COLO668 (cell line): ENCODE results near the gene PDE7B.
A peak's percentile ranks its signal among the peaks of the same experiment; 100 is the strongest.
"Not testable (repeated sequence)": the region's sequence is repeated elsewhere in the genome, so short reads cannot be mapped to it uniquely, and the experiment has no call there.

Experiments used
- DNase-seq: peaks from one replicate; lab custom pipeline; 2025; ENCODE audit not compliant: unreplicated experiment; lab: John Stamatoyannopoulos, UW

Gene PDE7B

GRCh38 chr6:136102991-136103688, 251.6 kb downstream of the PDE7B start:
- DNase-seq, result no peak

GRCh38 chr6:136103763-136104311, 252.3 kb downstream of the PDE7B start:
- DNase-seq, result no peak

- DNase-seq, result no peak
Observed at GRCh38 chr6:136104556-136104955, 253.1 kb downstream of the PDE7B start.

- not testable (repeated sequence) for DNase-seq
Observed at GRCh38 chr6:136105797-136106196, 254.3 kb downstream of the PDE7B start.

GRCh38 chr6:136108361-136108945, 257.0 kb downstream of the PDE7B start:
- no peak for DNase-seq

GRCh38 chr6:136111831-136112230, 260.3 kb downstream of the PDE7B start:
- no peak for DNase-seq

- DNase-seq, result no peak
Observed at GRCh38 chr6:136112262-136112661, 260.8 kb downstream of the PDE7B start.

- DNase-seq, result peak; percentile 10
Observed at GRCh38 chr6:136113736-136114173, 262.3 kb downstream of the PDE7B start.

GRCh38 chr6:136114661-136115060, 263.2 kb downstream of the PDE7B start:
- no peak for DNase-seq

GRCh38 chr6:136115941-136116340, 264.4 kb downstream of the PDE7B start:
- DNase-seq, result no peak

GRCh38 chr6:136117081-136117480, 265.6 kb downstream of the PDE7B start:
- DNase-seq, result no peak

GRCh38 chr6:136118787-136119186, 267.3 kb downstream of the PDE7B start:
- DNase-seq, result no peak

- no peak for DNase-seq
Observed at GRCh38 chr6:136123468-136123867, 272.0 kb downstream of the PDE7B start.

- no peak for DNase-seq
Observed at GRCh38 chr6:136125585-136125984, 274.1 kb downstream of the PDE7B start.

- no peak for DNase-seq
Observed at GRCh38 chr6:136127873-136128272, 276.4 kb downstream of the PDE7B start.

GRCh38 chr6:136129365-136129764, 277.9 kb downstream of the PDE7B start:
- no peak for DNase-seq

- no peak for DNase-seq
Observed at GRCh38 chr6:136134268-136134667, 282.8 kb downstream of the PDE7B start.

- no peak for DNase-seq
Observed at GRCh38 chr6:136134751-136135150, 283.2 kb downstream of the PDE7B start.

GRCh38 chr6:136136274-136136673, 284.8 kb downstream of the PDE7B start:
- DNase-seq, result no peak

GRCh38 chr6:136137008-136137692, 285.6 kb downstream of the PDE7B start:
- no peak for DNase-seq

- DNase-seq, result no peak
Observed at GRCh38 chr6:136137739-136138402, 286.4 kb downstream of the PDE7B start.
